ENCODE measurements around the gene CARD18.

GRCh38 chr11:105092256-105093239, 47.0 kb downstream of the CARD18 start:
- no peak for TF ChIP-seq RELA (CRISPR knock-in tag; IDR thresholded peaks at IDR 0.05)
- no peak for TF ChIP-seq ZNF607 (CRISPR knock-in tag; IDR thresholded peaks at IDR 0.05; ENCODE audit: borderline replicate concordance)
- no peak for TF ChIP-seq RAD21 (CRISPR knock-in tag; IDR thresholded peaks at IDR 0.05)
- no peak for TF ChIP-seq NR2F6 (IDR thresholded peaks at IDR 0.05)
- no peak for TF ChIP-seq NR2F6 (CRISPR knock-in tag; IDR thresholded peaks at IDR 0.05)
- TF ChIP-seq, protein P1, sequence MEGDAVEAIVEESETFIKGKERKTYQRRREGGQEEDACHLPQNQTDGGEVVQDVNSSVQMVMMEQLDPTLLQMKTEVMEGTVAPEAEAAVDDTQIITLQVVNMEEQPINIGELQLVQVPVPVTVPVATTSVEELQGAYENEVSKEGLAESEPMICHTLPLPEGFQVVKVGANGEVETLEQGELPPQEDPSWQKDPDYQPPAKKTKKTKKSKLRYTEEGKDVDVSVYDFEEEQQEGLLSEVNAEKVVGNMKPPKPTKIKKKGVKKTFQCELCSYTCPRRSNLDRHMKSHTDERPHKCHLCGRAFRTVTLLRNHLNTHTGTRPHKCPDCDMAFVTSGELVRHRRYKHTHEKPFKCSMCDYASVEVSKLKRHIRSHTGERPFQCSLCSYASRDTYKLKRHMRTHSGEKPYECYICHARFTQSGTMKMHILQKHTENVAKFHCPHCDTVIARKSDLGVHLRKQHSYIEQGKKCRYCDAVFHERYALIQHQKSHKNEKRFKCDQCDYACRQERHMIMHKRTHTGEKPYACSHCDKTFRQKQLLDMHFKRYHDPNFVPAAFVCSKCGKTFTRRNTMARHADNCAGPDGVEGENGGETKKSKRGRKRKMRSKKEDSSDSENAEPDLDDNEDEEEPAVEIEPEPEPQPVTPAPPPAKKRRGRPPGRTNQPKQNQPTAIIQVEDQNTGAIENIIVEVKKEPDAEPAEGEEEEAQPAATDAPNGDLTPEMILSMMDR (CRISPR knock-in tag; IDR thresholded peaks at IDR 0.05), result no peak
- no peak for TF ChIP-seq ZNF143 (CRISPR knock-in tag; IDR thresholded peaks at IDR 0.05)
- no peak for TF ChIP-seq ZNF577 (CRISPR knock-in tag; IDR thresholded peaks at IDR 0.05; ENCODE audit: borderline replicate concordance, low read depth)
- TF ChIP-seq ZBTB7A (CRISPR knock-in tag; IDR thresholded peaks at IDR 0.05), result no peak
- TF ChIP-seq SIN3A (IDR thresholded peaks at IDR 0.05; ENCODE audit: borderline replicate concordance, low read depth, low read length), result no peak
- TF ChIP-seq SIN3B (IDR thresholded peaks at IDR 0.05; ENCODE audit: low read length), result no peak
- TF ChIP-seq ZNF670 (CRISPR knock-in tag; IDR thresholded peaks at IDR 0.05; ENCODE audit: borderline replicate concordance), result no peak

All from HepG2 (cell line).